Middle frontal gyrus (tissue), 1 donor: ENCODE measurements around the gene KCNF1.

Source experiments
- DNase-seq: peaks from one replicate; pipeline ENCODE4 v3.0.0-alpha.2; 2015; ENCODE audit warnings: low spot score; ENCODE audit errors: extremely low spot score

KCNF1 gene

GRCh38 chr2:10911291-10912075, at the start of gene KCNF1:
KCNF1 (plus strand) TSS chr2:10911934; CDS start chr2:10912427, 493 bp downstream.
- DNase-seq = peak; percentile 44

- DNase-seq = no peak
These were observed 49.4 kb upstream of the KCNF1 start for GRCh38 chr2:10862330-10862729.

GRCh38 chr2:10863047-10863446, 48.7 kb upstream of the KCNF1 start:
- DNase-seq = no peak

GRCh38 chr2:10863837-10864236, 47.9 kb upstream of the KCNF1 start:
- no peak for DNase-seq

- no peak for DNase-seq
These were observed 47.5 kb upstream of the KCNF1 start for GRCh38 chr2:10864251-10864650.

- no peak for DNase-seq
These were observed 46.7 kb upstream of the KCNF1 start for GRCh38 chr2:10864861-10865636.

GRCh38 chr2:10865841-10866240, 45.9 kb upstream of the KCNF1 start:
- DNase-seq = no peak

- DNase-seq = no peak
These were observed 43.9 kb upstream of the KCNF1 start for GRCh38 chr2:10867692-10868420.

- no peak for DNase-seq
These were observed 43.0 kb upstream of the KCNF1 start for GRCh38 chr2:10868465-10869314.

GRCh38 chr2:10871978-10872377, 39.8 kb upstream of the KCNF1 start:
- no peak for DNase-seq

- DNase-seq = no peak
These were observed 38.6 kb upstream of the KCNF1 start for GRCh38 chr2:10873171-10873570.

- DNase-seq = no peak
These were observed 37.8 kb upstream of the KCNF1 start for GRCh38 chr2:10873790-10874437.

GRCh38 chr2:10875126-10875525, 36.6 kb upstream of the KCNF1 start:
- DNase-seq = no peak

- no peak for DNase-seq
These were observed 35.3 kb upstream of the KCNF1 start for GRCh38 chr2:10876394-10876793.

GRCh38 chr2:10876963-10877362, 34.8 kb upstream of the KCNF1 start:
- no peak for DNase-seq

- DNase-seq = no peak
These were observed 34.1 kb upstream of the KCNF1 start for GRCh38 chr2:10877651-10878111.

- DNase-seq = no peak
These were observed 33.3 kb upstream of the KCNF1 start for GRCh38 chr2:10878268-10878915.

GRCh38 chr2:10879159-10879558, 32.6 kb upstream of the KCNF1 start:
- no peak for DNase-seq

- DNase-seq = no peak
These were observed 31.8 kb upstream of the KCNF1 start for GRCh38 chr2:10879624-10880585.
